BLaER1 (cell line): ENCODE data around the gene ACP4.

Source experiments
- H3K27ac ChIP-seq: shearing (Covaris generic); formaldehyde crosslinking; 2 replicates; pipeline ENCODE4 v1.8.1; 2022
- H3K27me3 ChIP-seq: shearing (Covaris generic); formaldehyde crosslinking; 2 replicates; pipeline ENCODE4 v1.8.1; 2022
- H3K36me3 ChIP-seq: shearing (Covaris generic); formaldehyde crosslinking; 2 replicates; pipeline ENCODE4 v1.8.1; 2022
- H3K4me1 ChIP-seq: shearing (Covaris generic); formaldehyde crosslinking; 2 replicates; pipeline ENCODE4 v1.8.1; 2022
- H3K4me2 ChIP-seq: shearing (Covaris generic); formaldehyde crosslinking; 2 replicates; pipeline ENCODE4 v1.8.1; 2022
- H3K4me3 ChIP-seq: shearing (Covaris generic); formaldehyde crosslinking; 2 replicates; pipeline ENCODE4 v1.8.1; 2022
- H3K9ac ChIP-seq: shearing (Covaris generic); formaldehyde crosslinking; 2 replicates; pipeline ENCODE4 v1.8.1; 2022
- H3K9me3 ChIP-seq: shearing (Covaris generic); formaldehyde crosslinking; 2 replicates; pipeline ENCODE4 v1.8.1; 2022
- H4K20me1 ChIP-seq: shearing (Covaris generic); formaldehyde crosslinking; 2 replicates; pipeline ENCODE4 v1.8.1; 2022
- Cebpa-rat ChIP-seq: shearing (Covaris generic); IDR thresholded peaks from 2 replicates; pipeline ENCODE4 v1.8.1; 2022

ACP4 gene

GRCh38 chr19:50831026-50831396 is 40.8 kb downstream of the ACP4 start:
- Histone ChIP-seq H3K4me2 (no peak overlapping the region), H3K36me3 (no peaks in the 10 kb centered on the region), H3K4me1 (peaks cover 23% of the 10 kb centered on the region), H4K20me1 (no peaks in the 10 kb centered on the region), H3K9me3 (peaks cover 12% of the 10 kb centered on the region; the same call in 1 of the 2 replicates), H3K9ac (no peak overlapping the region), H3K4me3 (no peak overlapping the region), H3K27me3 (no peaks in the 10 kb centered on the region), H3K27ac (no peak overlapping the region)
- TF ChIP-seq Cebpa-rat, result no peak

- Histone ChIP-seq H3K9me3 (no peaks in the 10 kb centered on the region), H3K27ac (no peak overlapping the region), H4K20me1 (no peaks in the 10 kb centered on the region), H3K27me3 (no peaks in the 10 kb centered on the region), H3K4me3 (no peak overlapping the region), H3K4me2 (no peak overlapping the region), H3K36me3 (no peaks in the 10 kb centered on the region), H3K4me1 (peaks cover 39% of the 10 kb centered on the region), H3K9ac (no peak overlapping the region)
- TF ChIP-seq Cebpa-rat, result no peak
These were observed 42.5 kb downstream of the ACP4 start for GRCh38 chr19:50832666-50833065.

- no peaks in the 10 kb centered on the region for H3K36me3 ChIP-seq
- no peak within 1 kb of the TSS for H3K9ac ChIP-seq
- H3K4me2 ChIP-seq, result no peak within 1 kb of the TSS
- H3K27ac ChIP-seq, result no peak within 1 kb of the TSS
- TF ChIP-seq Cebpa-rat, result no peak
- peaks cover 45% of the 10 kb centered on the region for H3K4me1 ChIP-seq
- H3K27me3 ChIP-seq, result no peaks in the 10 kb centered on the region
- H3K4me3 ChIP-seq, result no peak within 1 kb of the TSS
- no peaks in the 10 kb centered on the region for H3K9me3 ChIP-seq
- no peaks in the 10 kb centered on the region for H4K20me1 ChIP-seq
These were observed 43.0 kb downstream of the ACP4 start, which contains the start of gene KLK15 for GRCh38 chr19:50833117-50833801. KLK15 (minus strand) TSS chr19:50833574; CDS start chr19:50831492, 2,082 bp downstream.

GRCh38 chr19:50833802-50834167 is 43.6 kb downstream of the ACP4 start:
- H3K4me3 ChIP-seq, result no peak overlapping the region
- no peak overlapping the region for H3K9ac ChIP-seq
- H3K27me3 ChIP-seq, result no peaks in the 10 kb centered on the region
- peaks cover 50% of the 10 kb centered on the region for H3K4me1 ChIP-seq
- H3K27ac ChIP-seq, result no peak overlapping the region
- no peaks in the 10 kb centered on the region for H4K20me1 ChIP-seq
- H3K4me2 ChIP-seq, result no peak overlapping the region
- no peaks in the 10 kb centered on the region for H3K36me3 ChIP-seq
- no peak for TF ChIP-seq Cebpa-rat
- no peaks in the 10 kb centered on the region for H3K9me3 ChIP-seq

- Histone ChIP-seq H3K4me3 (peak overlapping the region; percentile 77), H3K9ac (peak overlapping the region; percentile 79), H3K9me3 (no peaks in the 10 kb centered on the region), H3K27ac (peak overlapping the region; percentile 64), H4K20me1 (no peaks in the 10 kb centered on the region), H3K36me3 (no peaks in the 10 kb centered on the region), H3K4me1 (peaks cover 40% of the 10 kb centered on the region), H3K4me2 (peak overlapping the region; percentile 96), H3K27me3 (no peaks in the 10 kb centered on the region)
- TF ChIP-seq Cebpa-rat, result no peak
These were observed 45.0 kb downstream of the ACP4 start for GRCh38 chr19:50835103-50835784.

- peak overlapping the region; percentile 79 for H3K9ac ChIP-seq
- no peaks in the 10 kb centered on the region for H3K36me3 ChIP-seq
- H3K27ac ChIP-seq, result peak overlapping the region; percentile 64
- no peak for TF ChIP-seq Cebpa-rat
- peak overlapping the region; percentile 96 for H3K4me2 ChIP-seq
- H3K4me1 ChIP-seq, result peaks cover 39% of the 10 kb centered on the region
- no peaks in the 10 kb centered on the region for H3K27me3 ChIP-seq
- no peaks in the 10 kb centered on the region for H4K20me1 ChIP-seq
- no peaks in the 10 kb centered on the region for H3K9me3 ChIP-seq
- H3K4me3 ChIP-seq, result peak overlapping the region; percentile 77
These were observed 45.7 kb downstream of the ACP4 start for GRCh38 chr19:50835785-50836542.

GRCh38 chr19:50836543-50837195 is 46.5 kb downstream of the ACP4 start:
- Histone ChIP-seq H3K4me2 (peak overlapping the region; percentile 96), H3K9me3 (no peaks in the 10 kb centered on the region), H3K36me3 (no peaks in the 10 kb centered on the region), H3K4me3 (peak overlapping the region; percentile 77), H3K27me3 (no peaks in the 10 kb centered on the region), H3K4me1 (peaks cover 39% of the 10 kb centered on the region), H4K20me1 (no peaks in the 10 kb centered on the region), H3K9ac (0 out of 2 replicates have a peak overlapping the region, but pooled peaks have one; percentile 14), H3K27ac (0 out of 2 replicates have a peak overlapping the region, but pooled peaks have one; percentile 64)
- TF ChIP-seq Cebpa-rat, result no peak

- H3K4me2 ChIP-seq, result peak overlapping the region; percentile 96
- no peak for TF ChIP-seq Cebpa-rat
- H3K4me3 ChIP-seq, result no peak overlapping the region
- H4K20me1 ChIP-seq, result no peaks in the 10 kb centered on the region
- no peaks in the 10 kb centered on the region for H3K36me3 ChIP-seq
- peaks cover 39% of the 10 kb centered on the region for H3K4me1 ChIP-seq
- H3K9ac ChIP-seq, result no peak overlapping the region
- H3K27ac ChIP-seq, result no peak overlapping the region
- no peaks in the 10 kb centered on the region for H3K27me3 ChIP-seq
- H3K9me3 ChIP-seq, result peaks cover 6% of the 10 kb centered on the region
These were observed 47.1 kb downstream of the ACP4 start for GRCh38 chr19:50837300-50837699.

GRCh38 chr19:50838239-50838638 is 48.0 kb downstream of the ACP4 start:
- H3K27ac ChIP-seq, result peak overlapping the region; percentile 18
- no peak overlapping the region for H3K4me3 ChIP-seq
- H3K36me3 ChIP-seq, result no peaks in the 10 kb centered on the region
- H3K4me1 ChIP-seq, result peaks cover 39% of the 10 kb centered on the region
- H3K9ac ChIP-seq, result no peak overlapping the region
- H3K4me2 ChIP-seq, result peak overlapping the region; percentile 55
- TF ChIP-seq Cebpa-rat, result no peak
- no peaks in the 10 kb centered on the region for H4K20me1 ChIP-seq
- H3K9me3 ChIP-seq, result peaks cover 15% of the 10 kb centered on the region
- no peaks in the 10 kb centered on the region for H3K27me3 ChIP-seq
